CD8-positive, alpha-beta memory T cell (primary cell): ENCODE measurements around the gene SURF1. TPM values are rescaled to one million over a fixed set of nuclear protein-coding genes. Genes with fewer than 3 reads are reported as not detected.

Experiments
- CTCF ChIA-PET: fragments of 350-600 bp; sonication (Branson Sonifier 250); formaldehyde crosslinking; loops from one replicate; lab custom pipeline; 2021; ENCODE audit warnings: antibody characterized with exemption; lab: Charles Lee
- POLR2A ChIA-PET: fragments of 350-600 bp; sonication (Branson Sonifier 250); formaldehyde crosslinking; loops from one replicate; lab custom pipeline; 2021; ENCODE audit warnings: antibody characterized with exemption; lab: Charles Lee
- DNase-seq, 5 donors: peaks; one replicate each; pipeline versions ENCODE4 v3.0.0 to v3.0.0-alpha.2; 2020 to 2022; ENCODE audit warnings: mixed read lengths in 1 of 5
- H3K27ac ChIP-seq: one replicate; pipeline ENCODE4 v1.7.0; 2013; ENCODE audit warnings: low read depth, mild to moderate bottlenecking, low read length, moderate library complexity
- H3K27me3 ChIP-seq: 2 replicates; pipeline ENCODE4 v1.7.0; 2013; ENCODE audit warnings: low read length, mild to moderate bottlenecking; ENCODE audit not compliant: insufficient read depth, poor library complexity, severe bottlenecking
- H3K36me3 ChIP-seq: 2 replicates; pipeline ENCODE4 v1.7.0; 2013; ENCODE audit warnings: mild to moderate bottlenecking, low read length, moderate library complexity; ENCODE audit not compliant: insufficient read depth
- H3K4me1 ChIP-seq: 2 replicates; pipeline ENCODE4 v1.7.0; 2013; ENCODE audit warnings: mild to moderate bottlenecking, low read length, moderate library complexity; ENCODE audit not compliant: insufficient read depth
- H3K4me3 ChIP-seq: 2 replicates; pipeline ENCODE4 v1.7.0; 2013; ENCODE audit warnings: mild to moderate bottlenecking, low read length
- H3K9me3 ChIP-seq: 2 replicates; pipeline ENCODE4 v1.7.0; 2013; ENCODE audit warnings: mild to moderate bottlenecking, low read length
- H3K27ac Mint-ChIP-seq, 8 donors: one replicate each; pipeline ENCODE4 v1.8.0; 2020 to 2021; ENCODE audit warnings: mixed read lengths in 8 of 8, mild to moderate bottlenecking in 6 of 8, inconsistent platforms in 3 of 8, moderate library complexity in 3 of 8
- H3K27me3 Mint-ChIP-seq, 2 donors: one replicate each; pipeline ENCODE4 v1.8.0; 2020 to 2021; ENCODE audit warnings: mixed read lengths in 2 of 2, mild to moderate bottlenecking in 1 of 2, moderate library complexity in 1 of 2
- H3K36me3 Mint-ChIP-seq, 3 donors: one replicate each; pipeline ENCODE4 v1.8.0; 2020 to 2021; ENCODE audit warnings: mixed read lengths in 3 of 3, inconsistent platforms in 1 of 3, mild to moderate bottlenecking in 1 of 3
- H3K4me1 Mint-ChIP-seq, 3 donors: one replicate each; pipeline ENCODE4 v1.8.0; 2020 to 2021; ENCODE audit warnings: mixed read lengths in 3 of 3, inconsistent platforms in 1 of 3, mild to moderate bottlenecking in 1 of 3
- H3K4me3 Mint-ChIP-seq, 7 donors: one replicate each; pipeline ENCODE4 v1.8.0; 2020 to 2021; ENCODE audit warnings: mixed read lengths in 7 of 7, mild to moderate bottlenecking in 6 of 7, moderate library complexity in 4 of 7, inconsistent platforms in 2 of 7
- H3K9me3 Mint-ChIP-seq, 5 donors: one replicate each; pipeline ENCODE4 v1.8.0; 2020 to 2022; ENCODE audit warnings: mixed read lengths in 5 of 5, mild to moderate bottlenecking in 3 of 5, moderate library complexity in 2 of 5, inconsistent platforms in 1 of 5
- polyA plus RNA-seq: library from polyadenylated mRNA; unstranded; fragments of 300-500 nt; fragmentation: Illumina TruSeq; gene quantifications from one replicate; pipeline ENCODE4 v1.2.3, GENCODE V29; 2021
- total RNA-seq, 2 experiments: library from RNA; stranded (reverse); gene quantifications; one replicate each; pipeline ENCODE4 v1.2.3, GENCODE V29; 2021

SURF1 gene
- total and polyA plus RNA-seq, 3 experiments from 2014 or later = 35.9 to 110 (median 37.8) TPM

DNA sequence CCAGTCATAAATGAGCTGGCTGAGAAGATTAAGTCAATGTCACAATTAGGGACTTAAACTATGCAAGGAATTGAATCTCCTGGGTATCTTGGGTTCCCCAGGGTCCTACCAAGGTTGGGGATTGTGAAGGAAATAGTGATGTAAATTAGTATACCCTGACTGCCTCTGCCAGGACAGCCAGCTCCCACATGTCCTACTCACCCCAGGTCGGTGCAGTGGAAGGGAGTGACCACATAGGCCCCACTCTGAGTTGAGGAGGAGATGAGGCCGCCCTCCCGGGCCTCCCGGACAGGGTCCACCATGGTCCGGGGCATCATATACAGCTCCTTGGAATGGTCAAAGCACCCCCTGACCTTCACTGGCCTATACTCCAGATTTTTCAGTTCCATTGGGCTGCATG lies 2.7 kb downstream of the SURF1 start:
- peaks cover 0 to 3% of the 10 kb centered on the region in 2 donors for H3K27me3 Mint-ChIP-seq
- no peak overlapping the region for H3K4me3 ChIP-seq
- H3K36me3 ChIP-seq = peaks cover 50% of the 10 kb centered on the region
- POLR2A ChIA-PET = no interaction called here
- DNase-seq = no peak
- H3K9me3 Mint-ChIP-seq = no peaks in the 10 kb centered on the region
- no peaks in the 10 kb centered on the region for H3K27me3 ChIP-seq
- CTCF ChIA-PET = interaction anchor here (8.2 kb wide), 1 partner anchor 19 kb away, joined by 84 read pairs; no protein-coding TSS in a partner anchor
- H3K4me1 Mint-ChIP-seq = peaks cover 30 to 54% (median 38%) of the 10 kb centered on the region in 3 donors
- H3K9me3 ChIP-seq = no peaks in the 10 kb centered on the region
- H3K27ac ChIP-seq = no peak overlapping the region
- peaks cover 7 to 71% (median 19%) of the 10 kb centered on the region in 3 donors for H3K36me3 Mint-ChIP-seq
- H3K4me3 Mint-ChIP-seq = peak overlapping the region in 1 of 7 donors; percentile 92
- H3K27ac Mint-ChIP-seq = peak overlapping the region in 3 of 8 donors; percentile 61 to 82 (median 64)
- H3K4me1 ChIP-seq = peaks cover 47% of the 10 kb centered on the region

GRCh38 chr9:133352635-133353340 lies 3.5 kb downstream of the SURF1 start:
- H3K36me3 Mint-ChIP-seq = peaks cover 7 to 72% (median 19%) of the 10 kb centered on the region in 3 donors
- H3K4me1 Mint-ChIP-seq = peaks cover 29 to 53% (median 38%) of the 10 kb centered on the region in 3 donors
- DNase-seq = no peak
- H3K27ac Mint-ChIP-seq = peak overlapping the region in 5 of 8 donors; percentile 29 to 83 (median 70)
- Histone ChIP-seq H3K4me1 (peaks cover 39% of the 10 kb centered on the region), H3K4me3 (no peak overlapping the region), H3K27me3 (no peaks in the 10 kb centered on the region), H3K36me3 (peaks cover 46% of the 10 kb centered on the region), H3K9me3 (no peaks in the 10 kb centered on the region), H3K27ac (no peak overlapping the region)
- H3K4me3 Mint-ChIP-seq = peak overlapping the region in 2 of 7 donors; percentile 63 to 92
- H3K27me3 Mint-ChIP-seq = peaks cover 0 to 4% of the 10 kb centered on the region in 2 donors
- POLR2A ChIA-PET = interaction anchor here (1.2 kb wide), 1 partner anchor 22 kb away, joined by 3 read pairs; no protein-coding TSS in a partner anchor
- H3K9me3 Mint-ChIP-seq = no peaks in the 10 kb centered on the region
- CTCF ChIA-PET = interaction anchor here (8.2 kb wide), 1 partner anchor 19 kb away, joined by 84 read pairs; no protein-coding TSS in a partner anchor

DNA sequence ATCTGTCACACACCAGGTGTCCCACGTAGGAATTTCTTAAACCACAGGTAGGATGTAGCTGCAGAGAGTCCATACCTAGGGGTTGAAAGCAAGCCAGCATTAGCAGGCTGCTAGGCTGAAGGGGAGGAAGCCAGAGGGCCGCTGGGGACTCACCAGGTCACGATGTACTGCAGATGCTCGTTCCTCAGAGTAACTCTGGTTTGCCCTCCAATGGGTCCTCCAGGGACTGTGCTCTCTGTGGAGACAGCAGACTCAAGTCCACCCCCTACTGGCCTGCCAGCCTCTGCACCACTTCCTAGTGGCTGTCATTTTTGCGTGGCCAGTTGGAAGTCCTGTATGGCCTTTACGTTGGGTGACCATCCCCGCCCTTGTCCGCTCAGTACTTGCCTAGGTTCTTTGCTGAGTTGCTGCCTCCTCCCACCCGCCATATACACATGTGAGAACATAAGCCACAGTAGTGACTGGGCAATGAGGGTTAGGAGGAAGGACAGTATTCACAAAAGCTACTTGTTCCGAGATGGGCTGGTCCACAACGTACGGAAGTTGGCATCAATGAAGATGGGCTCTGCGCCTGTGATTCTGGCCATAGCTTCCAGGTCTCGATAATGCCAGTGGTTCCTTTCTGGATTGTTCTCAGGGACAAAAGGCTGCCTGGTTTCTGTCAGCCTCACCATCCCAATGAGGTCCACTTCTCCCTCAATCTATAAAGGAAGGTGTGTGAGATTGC lies 4.2 kb downstream of the SURF1 start:
- H3K27ac ChIP-seq = no peak overlapping the region
- Mint-ChIP-seq H3K4me1 (peaks cover 24 to 49% (median 34%) of the 10 kb centered on the region in 3 donors), H3K4me3 (peak overlapping the region in 2 of 7 donors; percentile 27 to 92), H3K27me3 (peaks cover 0 to 5% of the 10 kb centered on the region in 2 donors), H3K36me3 (peaks cover 7 to 66% (median 19%) of the 10 kb centered on the region in 3 donors), H3K9me3 (no peaks in the 10 kb centered on the region), H3K27ac (peak overlapping the region in 4 of 8 donors; percentile 25 to 70 (median 32))
- H3K4me3 ChIP-seq = no peak overlapping the region
- CTCF ChIA-PET = interaction anchor here (6.1 kb wide), 1 partner anchor 20 kb away, joined by 47 read pairs; no protein-coding TSS in a partner anchor
- H3K4me1 ChIP-seq = peaks cover 32% of the 10 kb centered on the region
- no peak for DNase-seq
- no peaks in the 10 kb centered on the region for H3K9me3 ChIP-seq
- POLR2A ChIA-PET = interaction anchor here (1.2 kb wide), 1 partner anchor 22 kb away, joined by 3 read pairs; no protein-coding TSS in a partner anchor
- no peaks in the 10 kb centered on the region for H3K27me3 ChIP-seq
- peaks cover 46% of the 10 kb centered on the region for H3K36me3 ChIP-seq

DNA sequence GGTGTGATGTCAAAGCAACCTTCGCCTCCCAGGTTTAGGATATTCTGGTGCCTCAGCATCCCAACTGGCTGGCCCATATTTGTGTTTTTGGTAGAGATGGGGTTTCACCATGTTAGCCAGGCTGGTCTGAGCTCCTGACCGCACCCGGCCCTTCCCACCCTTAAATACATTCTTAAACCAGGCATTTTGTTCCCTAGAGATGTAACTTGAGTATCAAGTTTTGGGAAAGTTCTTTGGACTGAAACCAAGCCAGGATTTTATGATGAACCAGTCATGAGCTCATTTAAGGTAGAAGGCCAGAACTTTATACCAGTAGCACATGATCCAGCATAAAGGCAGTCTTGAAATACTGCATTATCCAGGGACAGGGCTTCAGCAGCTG lies 4.8 kb downstream of the SURF1 start:
- H3K27ac Mint-ChIP-seq = peak overlapping the region in 1 of 8 donors; percentile 14
- peaks cover 7 to 68% (median 19%) of the 10 kb centered on the region in 3 donors for H3K36me3 Mint-ChIP-seq
- H3K4me1 Mint-ChIP-seq = peaks cover 29 to 52% (median 37%) of the 10 kb centered on the region in 3 donors
- Histone ChIP-seq H3K9me3 (no peaks in the 10 kb centered on the region), H3K4me1 (peaks cover 35% of the 10 kb centered on the region), H3K27ac (no peak overlapping the region), H3K27me3 (no peaks in the 10 kb centered on the region), H3K4me3 (no peak overlapping the region), H3K36me3 (peaks cover 46% of the 10 kb centered on the region)
- no peaks in the 10 kb centered on the region for H3K9me3 Mint-ChIP-seq
- no peak for DNase-seq
- ChIA-PET POLR2A (interaction anchor here (1.2 kb wide), 1 partner anchor 21 kb away, joined by 3 read pairs; no protein-coding TSS in a partner anchor), CTCF (interaction anchor here (6.1 kb wide), 1 partner anchor 21 kb away, joined by 47 read pairs; no protein-coding TSS in a partner anchor)
- H3K4me3 Mint-ChIP-seq = peak overlapping the region in 2 of 7 donors; percentile 69 to 93
- H3K27me3 Mint-ChIP-seq = peaks cover 0 to 6% of the 10 kb centered on the region in 2 donors

DNA sequence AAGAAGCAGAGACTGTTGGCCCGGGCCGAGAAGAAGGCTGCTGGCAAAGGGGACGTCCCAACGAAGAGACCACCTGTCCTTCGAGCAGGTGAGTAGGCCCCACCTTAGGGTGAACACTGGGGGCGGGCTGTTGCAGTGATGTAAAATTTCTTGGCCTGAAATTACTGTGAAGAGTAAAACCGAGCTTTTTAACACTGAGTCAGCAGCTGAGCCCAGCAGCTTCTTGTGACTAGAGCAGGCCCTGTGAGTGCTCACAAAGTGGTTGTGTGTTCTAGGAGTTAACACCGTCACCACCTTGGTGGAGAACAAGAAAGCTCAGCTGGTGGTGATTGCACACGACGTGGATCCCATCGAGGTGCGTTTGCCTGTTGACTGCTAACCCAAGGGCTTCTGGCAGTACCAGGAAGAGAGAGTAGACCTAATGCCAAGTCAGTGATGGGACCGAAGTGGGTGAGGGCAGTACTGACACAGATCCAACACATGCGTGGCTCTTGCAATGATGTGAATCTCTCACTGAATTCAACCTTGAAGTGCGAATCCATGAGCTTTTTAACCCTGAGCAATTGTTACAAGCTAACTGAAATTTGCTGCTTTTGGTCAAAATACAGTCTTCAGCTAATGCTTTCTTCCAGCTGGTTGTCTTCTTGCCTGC lies 6.2 kb downstream of the SURF1 start:
- Mint-ChIP-seq H3K27me3 (peaks cover 0 to 3% of the 10 kb centered on the region in 2 donors), H3K4me3 (peak overlapping the region in 6 of 7 donors; percentile 11 to 93 (median 45)), H3K4me1 (peaks cover 29 to 54% (median 44%) of the 10 kb centered on the region in 3 donors), H3K36me3 (peaks cover 7 to 77% (median 19%) of the 10 kb centered on the region in 3 donors), H3K9me3 (no peaks in the 10 kb centered on the region), H3K27ac (peak overlapping the region in 7 of 8 donors; percentile 9 to 99 (median 93))
- Histone ChIP-seq H3K9me3 (no peaks in the 10 kb centered on the region), H3K27me3 (no peaks in the 10 kb centered on the region), H3K36me3 (peaks cover 46% of the 10 kb centered on the region), H3K27ac (no peak overlapping the region), H3K4me3 (no peak overlapping the region), H3K4me1 (peaks cover 37% of the 10 kb centered on the region)
- ChIA-PET POLR2A (interaction anchor here (0.6 to 1.1 kb wide), 2 partner anchors 21 to 51 kb away, joined by 3 to 8 read pairs; no protein-coding TSS in a partner anchor), CTCF (interaction anchor here (0.7 to 6.1 kb wide), 3 partner anchors 22 to 55 kb away, joined by 3 to 47 read pairs (median 4); no protein-coding TSS in a partner anchor)
- no peak for DNase-seq

DNA sequence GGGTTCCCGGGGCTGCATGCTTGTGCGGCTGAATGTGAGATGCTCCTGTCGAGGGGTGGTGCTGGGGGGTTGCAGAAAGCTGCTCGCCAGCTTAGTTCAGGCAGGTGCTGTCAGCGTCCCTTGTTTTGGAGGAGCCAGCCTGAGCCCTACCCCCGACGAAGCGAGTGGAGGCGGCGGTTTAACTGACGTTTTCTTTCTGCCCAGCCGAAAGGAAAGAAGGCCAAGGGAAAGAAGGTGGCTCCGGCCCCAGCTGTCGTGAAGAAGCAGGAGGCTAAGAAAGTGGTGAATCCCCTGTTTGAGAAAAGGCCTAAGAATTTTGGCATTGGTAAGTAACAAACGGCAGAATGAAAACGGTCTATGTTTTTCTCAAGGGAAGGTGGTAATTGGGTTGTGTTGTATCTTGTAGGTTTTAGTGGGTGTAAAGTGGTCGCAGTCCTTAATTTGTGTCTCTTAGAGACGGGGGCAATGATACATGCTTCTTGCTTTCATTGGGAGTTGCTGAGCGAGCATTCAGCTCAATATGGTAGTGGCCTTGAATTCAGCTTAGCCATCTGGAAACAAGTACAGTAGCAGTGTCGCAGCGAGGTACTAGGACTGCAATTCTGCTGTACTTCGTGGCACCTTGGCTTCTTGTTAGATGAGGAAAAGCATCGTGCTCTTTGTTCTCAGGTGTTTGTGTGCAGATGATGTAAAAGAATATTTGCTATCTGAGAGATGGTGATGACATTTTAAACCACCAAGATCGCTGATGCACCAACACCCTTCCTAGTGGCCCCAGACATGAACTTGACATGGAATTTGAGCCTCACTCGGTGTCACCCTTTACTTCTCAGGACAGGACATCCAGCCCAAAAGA lies 7.3 kb downstream of the SURF1 start:
- Histone ChIP-seq H3K9me3 (no peaks in the 10 kb centered on the region), H3K27me3 (no peaks in the 10 kb centered on the region), H3K4me3 (peak overlapping the region; percentile 99), H3K27ac (peak overlapping the region; percentile 92), H3K36me3 (peaks cover 51% of the 10 kb centered on the region), H3K4me1 (peaks cover 29% of the 10 kb centered on the region)
- peaks cover 29 to 47% (median 40%) of the 10 kb centered on the region in 3 donors for H3K4me1 Mint-ChIP-seq
- H3K36me3 Mint-ChIP-seq = peaks cover 7 to 85% (median 19%) of the 10 kb centered on the region in 3 donors
- DNase-seq = no peak
- H3K9me3 Mint-ChIP-seq = no peaks in the 10 kb centered on the region
- H3K27me3 Mint-ChIP-seq = peaks cover 0 to 3% of the 10 kb centered on the region in 2 donors
- H3K27ac Mint-ChIP-seq = peak overlapping the region; percentile 89 to 99 (median 98)
- ChIA-PET POLR2A (interaction anchor here (1.1 to 1.8 kb wide), 7 partner anchors 8 to 335 kb away, joined by 4 to 25 read pairs (median 7); partner anchors contain the start of genes STKLD1, SURF1 and SURF2), CTCF (interaction anchor here (0.7 to 6.1 kb wide), 5 partner anchors 8 to 205 kb away, joined by 3 to 47 read pairs (median 3); partner anchors contain the start of genes SURF1 and SURF2)
- H3K4me3 Mint-ChIP-seq = peak overlapping the region; percentile 93 to 100 (median 99)
